Hepatocyte (in vitro differentiated cells): ENCODE results near the gene CHRNA7.

Experiments used
- EZH2 ChIP-seq: fragments of 200-600 bp; sonication (generic); IDR thresholded peaks from 2 replicates; pipeline ENCODE4 v1.6.1; 2016; ENCODE audit warnings: antibody characterized with exemption, mild to moderate bottlenecking, borderline replicate concordance
- TF ChIP-seq, protein P1 (sequence below): fragments of 200-600 bp; sonication (generic); IDR thresholded peaks from 2 replicates; pipeline ENCODE4 v1.5.1; 2016; ENCODE audit warnings: antibody characterized with exemption, mild to moderate bottlenecking; ENCODE audit not compliant: poor library complexity

DNA sequence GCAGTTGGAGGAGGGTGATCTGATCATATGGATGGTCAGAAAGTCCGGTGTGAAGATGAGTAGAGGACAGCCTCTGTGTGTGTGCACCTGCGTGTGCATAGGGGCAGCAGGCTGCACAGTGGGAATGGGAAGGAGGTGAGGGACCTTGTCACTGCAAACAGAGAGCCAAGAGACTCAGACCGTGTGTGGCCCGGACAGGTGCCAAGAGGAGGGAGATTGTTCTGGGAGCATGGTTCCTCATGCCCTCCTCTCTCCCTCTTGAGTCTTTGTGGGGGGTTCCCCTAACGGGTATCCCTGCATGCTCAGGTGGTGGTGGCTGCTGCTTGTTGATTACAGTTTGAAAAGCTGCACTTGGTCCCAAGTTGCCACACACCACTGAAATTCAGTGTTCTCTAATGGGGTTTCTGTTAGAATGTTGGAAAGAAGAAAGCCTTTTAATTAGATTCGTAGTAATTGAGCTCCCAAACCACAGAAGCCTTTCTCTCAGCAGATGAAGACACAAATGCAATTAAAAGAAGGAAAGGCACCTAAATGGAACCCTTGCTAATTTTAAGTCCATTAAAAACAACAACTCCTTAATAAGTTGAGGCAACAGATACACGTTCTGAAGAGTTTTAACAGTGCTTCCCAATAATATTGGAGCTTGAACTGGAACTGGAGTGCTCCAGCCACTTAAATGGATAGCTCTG, 68.9 kb downstream of the CHRNA7 start:
- TF ChIP-seq, protein P1, sequence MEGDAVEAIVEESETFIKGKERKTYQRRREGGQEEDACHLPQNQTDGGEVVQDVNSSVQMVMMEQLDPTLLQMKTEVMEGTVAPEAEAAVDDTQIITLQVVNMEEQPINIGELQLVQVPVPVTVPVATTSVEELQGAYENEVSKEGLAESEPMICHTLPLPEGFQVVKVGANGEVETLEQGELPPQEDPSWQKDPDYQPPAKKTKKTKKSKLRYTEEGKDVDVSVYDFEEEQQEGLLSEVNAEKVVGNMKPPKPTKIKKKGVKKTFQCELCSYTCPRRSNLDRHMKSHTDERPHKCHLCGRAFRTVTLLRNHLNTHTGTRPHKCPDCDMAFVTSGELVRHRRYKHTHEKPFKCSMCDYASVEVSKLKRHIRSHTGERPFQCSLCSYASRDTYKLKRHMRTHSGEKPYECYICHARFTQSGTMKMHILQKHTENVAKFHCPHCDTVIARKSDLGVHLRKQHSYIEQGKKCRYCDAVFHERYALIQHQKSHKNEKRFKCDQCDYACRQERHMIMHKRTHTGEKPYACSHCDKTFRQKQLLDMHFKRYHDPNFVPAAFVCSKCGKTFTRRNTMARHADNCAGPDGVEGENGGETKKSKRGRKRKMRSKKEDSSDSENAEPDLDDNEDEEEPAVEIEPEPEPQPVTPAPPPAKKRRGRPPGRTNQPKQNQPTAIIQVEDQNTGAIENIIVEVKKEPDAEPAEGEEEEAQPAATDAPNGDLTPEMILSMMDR: no peak
- no peak for TF ChIP-seq EZH2
